Epithelial cell of proximal tubule (primary cell): Measurements from ENCODE around the gene CEP295NL. TPM values are rescaled to one million over a fixed set of nuclear protein-coding genes. Genes with fewer than 3 reads are reported as not detected.
"Not testable (repeated sequence)": the region's sequence is repeated elsewhere in the genome, so short reads cannot be mapped to it uniquely, and the experiment has no call there.

Experiments
- DNase-seq: peaks from one replicate; pipeline ENCODE4 v3.0.0-alpha.2; 2011; ENCODE audit warnings: low read depth
- H3K4me3 ChIP-seq: 2 replicates; pipeline ENCODE4 v1.5.1; 2011; ENCODE audit warnings: low read depth, mild to moderate bottlenecking, low read length
- CTCF ChIP-seq: conservative IDR thresholded peaks from 2 replicates; pipeline ENCODE4 v1.5.1; 2012; ENCODE audit warnings: low read depth, mild to moderate bottlenecking, low read length
- total RNA-seq: library from RNA; depleted of rRNA; stranded (reverse); fragments of >200 nt; gene quantifications from 2 replicates; pipeline ENCODE4 v1.2.3, GENCODE V29; 2015

CEP295NL gene
- total RNA-seq, 1 donor from 2014 or later = 0.29 TPM

- H3K4me3 ChIP-seq = no peak overlapping the region
- no peak for TF ChIP-seq CTCF
- no peak for DNase-seq
Measured at GRCh38 chr17:78912082-78912481, 9.1 kb upstream of the CEP295NL start.

GRCh38 chr17:78911543-78911942 is 8.5 kb upstream of the CEP295NL start:
- DNase-seq, H3K4me3 ChIP-seq: not testable (repeated sequence)

GRCh38 chr17:78910497-78911284 is 7.7 kb upstream of the CEP295NL start:
- no peak overlapping the region for H3K4me3 ChIP-seq
- DNase-seq = no peak
- no peak for TF ChIP-seq CTCF

- no peak overlapping the region for H3K4me3 ChIP-seq
- DNase-seq = no peak
- TF ChIP-seq CTCF = no peak
Measured at GRCh38 chr17:78908426-78908825, 5.4 kb upstream of the CEP295NL start.

- TF ChIP-seq CTCF = no peak
Measured at GRCh38 chr17:78905541-78905940, 2.5 kb upstream of the CEP295NL start.

GRCh38 chr17:78905116-78905515 is 2.1 kb upstream of the CEP295NL start:
- H3K4me3 ChIP-seq = no peak overlapping the region
- DNase-seq = no peak
- TF ChIP-seq CTCF = no peak

More at GRCh38 chr17:78905541-78905940, 2.5 kb upstream of the CEP295NL start:
- no peak for DNase-seq
- H3K4me3 ChIP-seq = no peak overlapping the region

- no peak for DNase-seq
- H3K4me3 ChIP-seq = no peak overlapping the region
- no peak for TF ChIP-seq CTCF
Measured at GRCh38 chr17:78904371-78904770, 1.4 kb upstream of the CEP295NL start.

GRCh38 chr17:78902231-78902630 is 770 bp downstream of the CEP295NL start:
- not testable (repeated sequence) for H3K4me3 ChIP-seq, DNase-seq
